Endothelial cell of umbilical vein (primary cell): ENCODE data around the gene SLC1A7. TPM values are rescaled to one million over a fixed set of nuclear protein-coding genes. Genes with fewer than 3 reads are reported as not detected.

Experiments used
- BruUV-seq: library from RNA; stranded (reverse); fragments of 400-500 nt; replicated peaks from 2 replicates; lab custom pipeline; 2021; lab: Mats Ljungman, UMichigan
- CTCF ChIA-PET: fragments of 300-600, 350-600 bp; sonication (Branson Sonifier 250); formaldehyde crosslinking; loops from one replicate; lab custom pipeline; 2021; ENCODE audit warnings: antibody characterized with exemption, inconsistent platforms; lab: Charles Lee
- POLR2A ChIA-PET: fragments of 300-600, 350-600 bp; sonication (Branson Sonifier 250); formaldehyde crosslinking; loops from one replicate; lab custom pipeline; 2021; ENCODE audit warnings: antibody characterized with exemption, inconsistent platforms; lab: Charles Lee
- DNase-seq: peaks from one replicate; pipeline ENCODE4 v3.0.0-alpha.2; 2011; ENCODE audit warnings: low read depth, low spot score
- FAIRE-seq: peaks from 2 replicates; lab custom pipeline; 2011; peaks lifted over from hg19 to GRCh38; lab: Jason Lieb, UNC
- H2AFZ ChIP-seq: 2 replicates; pipeline ENCODE4 v1.6.0; 2012; ENCODE audit warnings: low read depth, low read length, control low read depth, inconsistent platforms
- H3K27ac ChIP-seq: 2 replicates; pipeline ENCODE4 v1.5.1; 2011; ENCODE audit warnings: low read depth, mild to moderate bottlenecking, control low read depth, low read length, moderate library complexity; ENCODE audit not compliant: insufficient read depth
- H3K27me3 ChIP-seq, 2 experiments: 2 replicates each; pipeline versions ENCODE4 v1.6.0 to v1.6.1; 2011; ENCODE audit warnings: low read length in 2 of 2, mixed read lengths in 1 of 2; ENCODE audit not compliant: control insufficient read depth in 2 of 2, insufficient read depth in 2 of 2
- H3K36me3 ChIP-seq, 2 experiments: 2 replicates in 1 of 2; 3 replicates in 1 of 2; pipeline ENCODE4 v1.5.1; 2011; ENCODE audit warnings: low read length in 2 of 2, mild to moderate bottlenecking in 1 of 2, moderate library complexity in 1 of 2; ENCODE audit not compliant: control insufficient read depth in 2 of 2, insufficient read depth in 2 of 2; ENCODE audit errors: extremely low read depth in 1 of 2
- H3K4me1 ChIP-seq: 3 replicates; pipeline ENCODE4 v1.5.1; 2011; ENCODE audit warnings: mild to moderate bottlenecking, low read length; ENCODE audit not compliant: control insufficient read depth, insufficient read depth; ENCODE audit errors: extremely low read depth
- H3K4me2 ChIP-seq: 2 replicates; pipeline ENCODE4 v1.6.1; 2011; ENCODE audit warnings: low read length, control low read depth, mixed read lengths; ENCODE audit not compliant: insufficient read depth
- H3K4me3 ChIP-seq, 3 experiments: fragments of 200-600 bp in 1 of 3; sonication (generic), shearing (Covaris generic) in 1 of 3; replicated peaks in 1 of 3; 2 replicates each; pipeline ENCODE4 v1.5.1; 2011 to 2016; ENCODE audit warnings: control low read depth in 3 of 3, low read length in 3 of 3, mild to moderate bottlenecking in 2 of 3, inconsistent platforms in 1 of 3, low read depth in 1 of 3, moderate library complexity in 1 of 3; ENCODE audit not compliant: insufficient read depth in 1 of 3
- H3K79me2 ChIP-seq: 2 replicates; pipeline ENCODE4 v1.6.0; 2012; ENCODE audit warnings: low read length, inconsistent platforms; ENCODE audit not compliant: control insufficient read depth, insufficient read depth
- H3K9ac ChIP-seq: replicated peaks from 2 replicates; pipeline ENCODE3; 2011; ENCODE audit warnings: low read length, control low read depth; ENCODE audit not compliant: insufficient read depth; ENCODE audit errors: extremely low read depth
- H3K9me1 ChIP-seq: replicated peaks from 3 replicates; pipeline ENCODE4 v1.6.0; 2011; ENCODE audit warnings: mild to moderate bottlenecking, low read length; ENCODE audit not compliant: control insufficient read depth, insufficient read depth; ENCODE audit errors: extremely low read depth
- H3K9me3 ChIP-seq: replicated peaks from 2 replicates; pipeline ENCODE4 v1.5.1; 2012; ENCODE audit warnings: low read length, inconsistent platforms; ENCODE audit not compliant: control insufficient read depth, insufficient read depth
- H4K20me1 ChIP-seq: replicated peaks from 2 replicates; pipeline ENCODE3; 2011; ENCODE audit warnings: mild to moderate bottlenecking, low read length; ENCODE audit not compliant: control insufficient read depth, insufficient read depth; ENCODE audit errors: extremely low read depth
- EZH2 ChIP-seq: IDR thresholded peaks from 2 replicates; pipeline ENCODE4 v1.6.1; 2012; ENCODE audit warnings: borderline replicate concordance, low read depth, mild to moderate bottlenecking, moderate library complexity, low read length, inconsistent platforms; ENCODE audit not compliant: severe bottlenecking
- FOS ChIP-seq: IDR thresholded peaks from 2 replicates; pipeline ENCODE4 v1.6.1; 2011; ENCODE audit warnings: mild to moderate bottlenecking, low read length, moderate library complexity, borderline replicate concordance; ENCODE audit not compliant: insufficient read depth
- GATA2 ChIP-seq: IDR thresholded peaks from 2 replicates; pipeline ENCODE4 v1.7.0; 2011; ENCODE audit warnings: low read depth, mild to moderate bottlenecking, moderate library complexity, mixed read lengths, low read length; ENCODE audit not compliant: insufficient read length, insufficient read depth
- JUN ChIP-seq: IDR thresholded peaks from 2 replicates; pipeline ENCODE4 v1.6.1; 2011; ENCODE audit warnings: borderline replicate concordance, low read depth; ENCODE audit not compliant: insufficient read length, insufficient read depth
- MYC ChIP-seq: IDR thresholded peaks from one replicate; pipeline ENCODE4 v1.6.1; 2011; ENCODE audit warnings: mild to moderate bottlenecking, low read depth, low read length
- POLR2A ChIP-seq: IDR thresholded peaks from 2 replicates; pipeline ENCODE4 v1.6.1; 2012; ENCODE audit warnings: low read depth, mild to moderate bottlenecking, control low read depth, low read length
- dilution Hi-C: fragments of 300-500 bp; cut with MboI; formaldehyde crosslinking; loops from one replicate; pipeline ENCODE4 v1.15.0; 2019; ENCODE audit warnings: low sequenced_read_pairs; ENCODE audit not compliant: extremely low pct_ligation_motif_present
- intact Hi-C: fragments of 100-400 bp; cut with micrococcal nuclease; formaldehyde crosslinking; loops from one replicate; pipeline ENCODE4 v1.10.0; 2022
- polyA plus RNA-seq, 4 experiments: library from polyadenylated mRNA; depleted of rRNA in 3 of 4; stranded (reverse) in 3 of 4; unstranded in 1 of 4; fragments of >200 nt; gene quantifications; 2 replicates each; pipeline versions ENCODE4 v1.2.1 to v1.2.3, GENCODE V29; 2011 to 2012; ENCODE audit warnings: missing spikeins in 1 of 4
- total RNA-seq: library from RNA; stranded (reverse); gene quantifications from 2 replicates; pipeline ENCODE4 v1.2.3, GENCODE V29; 2021
- TF ChIP-seq, protein P1 (sequence below), 2 donors: IDR thresholded peaks; 1 replicate in 1 of 2; 2 replicates in 1 of 2; pipeline ENCODE4 v1.5.1; 2011; ENCODE audit warnings: low read length in 2 of 2, mild to moderate bottlenecking in 2 of 2, moderate library complexity in 2 of 2, control low read depth in 1 of 2, inconsistent platforms in 1 of 2, low read depth in 1 of 2; ENCODE audit not compliant: insufficient read depth in 1 of 2; ENCODE audit errors: extremely low read depth in 1 of 2
- TF ChIP-seq, protein P2 (sequence below): IDR thresholded peaks from 2 replicates; pipeline ENCODE4 v1.6.1; 2011; ENCODE audit not compliant: insufficient read depth, insufficient read length

Gene SLC1A7
- total and polyA plus RNA-seq, 2 donors (not counting 3 experiments of a cell fraction or from before 2014, with no cell fraction given): not detected

DNA sequence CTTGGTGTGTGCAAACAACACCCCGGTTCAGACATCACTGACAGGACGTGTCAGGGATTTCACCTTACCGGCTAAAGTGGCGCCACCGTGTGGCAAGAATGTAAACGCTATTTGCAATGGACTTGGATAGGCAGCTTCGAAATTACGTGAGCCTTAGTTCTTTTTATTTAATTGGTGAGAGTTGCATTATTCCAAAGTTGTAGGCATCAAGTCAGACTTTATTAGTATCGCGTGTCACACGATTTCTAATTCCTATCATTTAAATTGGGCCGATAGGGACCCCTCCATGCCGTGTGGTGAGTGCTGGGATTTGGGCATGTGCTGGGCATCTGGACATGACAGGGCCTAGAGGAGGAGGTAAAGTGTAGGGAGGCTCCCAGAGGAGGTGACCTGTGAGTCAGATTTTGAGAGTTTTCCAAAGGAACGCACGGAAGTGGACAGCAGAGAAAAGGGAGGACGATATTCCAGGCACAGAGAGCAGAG is 39.7 kb upstream of the SLC1A7 start:
- no peaks in the 10 kb centered on the region for H3K36me3 ChIP-seq
- POLR2A ChIA-PET: no interaction called here
- dilution Hi-C loops: no loop called here
- H3K9me1 ChIP-seq: no peaks in the 10 kb centered on the region
- no peaks in the 10 kb centered on the region for H3K79me2 ChIP-seq
- H3K9ac ChIP-seq: no peak overlapping the region
- no peaks in the 10 kb centered on the region for H3K4me1 ChIP-seq
- no peak overlapping the region for H3K4me2 ChIP-seq
- BruUV-seq: no TSS peak
- no peaks in the 10 kb centered on the region for H4K20me1 ChIP-seq
- no peak overlapping the region for H3K4me3 ChIP-seq
- TF ChIP-seq, protein P1, sequence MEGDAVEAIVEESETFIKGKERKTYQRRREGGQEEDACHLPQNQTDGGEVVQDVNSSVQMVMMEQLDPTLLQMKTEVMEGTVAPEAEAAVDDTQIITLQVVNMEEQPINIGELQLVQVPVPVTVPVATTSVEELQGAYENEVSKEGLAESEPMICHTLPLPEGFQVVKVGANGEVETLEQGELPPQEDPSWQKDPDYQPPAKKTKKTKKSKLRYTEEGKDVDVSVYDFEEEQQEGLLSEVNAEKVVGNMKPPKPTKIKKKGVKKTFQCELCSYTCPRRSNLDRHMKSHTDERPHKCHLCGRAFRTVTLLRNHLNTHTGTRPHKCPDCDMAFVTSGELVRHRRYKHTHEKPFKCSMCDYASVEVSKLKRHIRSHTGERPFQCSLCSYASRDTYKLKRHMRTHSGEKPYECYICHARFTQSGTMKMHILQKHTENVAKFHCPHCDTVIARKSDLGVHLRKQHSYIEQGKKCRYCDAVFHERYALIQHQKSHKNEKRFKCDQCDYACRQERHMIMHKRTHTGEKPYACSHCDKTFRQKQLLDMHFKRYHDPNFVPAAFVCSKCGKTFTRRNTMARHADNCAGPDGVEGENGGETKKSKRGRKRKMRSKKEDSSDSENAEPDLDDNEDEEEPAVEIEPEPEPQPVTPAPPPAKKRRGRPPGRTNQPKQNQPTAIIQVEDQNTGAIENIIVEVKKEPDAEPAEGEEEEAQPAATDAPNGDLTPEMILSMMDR (IDR thresholded peaks at IDR 0.05; ENCODE audit: extremely low read depth in 1 of 2, insufficient read depth in 1 of 2, low read depth in 1 of 2, low read length in 2 of 2): peak; percentile 75 to 89
- no peak for TF ChIP-seq EZH2
- TF ChIP-seq POLR2A: no peak
- no peak for TF ChIP-seq MYC
- no peak for TF ChIP-seq JUN
- TF ChIP-seq, protein P2, sequence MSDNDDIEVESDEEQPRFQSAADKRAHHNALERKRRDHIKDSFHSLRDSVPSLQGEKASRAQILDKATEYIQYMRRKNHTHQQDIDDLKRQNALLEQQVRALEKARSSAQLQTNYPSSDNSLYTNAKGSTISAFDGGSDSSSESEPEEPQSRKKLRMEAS: no peak
- TF ChIP-seq GATA2: no peak
- TF ChIP-seq FOS: no peak
- no peak overlapping the region for H3K27ac ChIP-seq
- intact Hi-C loops: loop anchor here (5.0 kb wide), 1 partner anchor 260 kb away; the partner anchor contains the start of gene ECHDC2
- DNase-seq (peak; percentile 76), FAIRE-seq (peak; percentile 94)
- CTCF ChIA-PET: interaction anchor here (0.6 to 5.1 kb wide), 56 partner anchors 9 to 1814 kb away, joined by 3 to 46 read pairs (median 4); partner anchors contain the start of genes ECHDC2, PODN, SCP2 and ZYG11A
- H3K27me3 ChIP-seq: peaks cover 0 to 3% of the 10 kb centered on the region in 2 experiments
- peak overlapping the region; percentile 17 for H2AFZ ChIP-seq
- no peaks in the 10 kb centered on the region for H3K9me3 ChIP-seq
